Stromal cell of bone marrow (primary cell): ENCODE results near the gene RNF138.
"Not testable (repeated sequence)": the region's sequence is repeated elsewhere in the genome, so short reads cannot be mapped to it uniquely, and the experiment has no call there.

Experiments used
- DNase-seq: peaks from one replicate; pipeline ENCODE4 v3.0.0-alpha.2; 2012; ENCODE audit warnings: low read depth

Gene RNF138

GRCh38 chr18:32175265-32175664 is 83.6 kb downstream of the RNF138 start:
- DNase-seq: no peak

- not testable (repeated sequence) for DNase-seq
Measured at GRCh38 chr18:32176745-32177144, 85.1 kb downstream of the RNF138 start.

GRCh38 chr18:32177530-32177929 is 85.9 kb downstream of the RNF138 start:
- no peak for DNase-seq
